CD4-positive, alpha-beta T cell treated with Interferon gamma for 1 hour (primary cell): ENCODE measurements around the gene KPTN.
A peak's percentile ranks its signal among the peaks of the same experiment; 100 is the strongest.

ENCODE experiments used
- DNase-seq: peaks from one replicate; pipeline ENCODE4 v3.0.0-alpha.2; 2020

The KPTN gene

GRCh38 chr19:47432091-47432490, 51.9 kb downstream of the KPTN start:
- no peak for DNase-seq

DNA sequence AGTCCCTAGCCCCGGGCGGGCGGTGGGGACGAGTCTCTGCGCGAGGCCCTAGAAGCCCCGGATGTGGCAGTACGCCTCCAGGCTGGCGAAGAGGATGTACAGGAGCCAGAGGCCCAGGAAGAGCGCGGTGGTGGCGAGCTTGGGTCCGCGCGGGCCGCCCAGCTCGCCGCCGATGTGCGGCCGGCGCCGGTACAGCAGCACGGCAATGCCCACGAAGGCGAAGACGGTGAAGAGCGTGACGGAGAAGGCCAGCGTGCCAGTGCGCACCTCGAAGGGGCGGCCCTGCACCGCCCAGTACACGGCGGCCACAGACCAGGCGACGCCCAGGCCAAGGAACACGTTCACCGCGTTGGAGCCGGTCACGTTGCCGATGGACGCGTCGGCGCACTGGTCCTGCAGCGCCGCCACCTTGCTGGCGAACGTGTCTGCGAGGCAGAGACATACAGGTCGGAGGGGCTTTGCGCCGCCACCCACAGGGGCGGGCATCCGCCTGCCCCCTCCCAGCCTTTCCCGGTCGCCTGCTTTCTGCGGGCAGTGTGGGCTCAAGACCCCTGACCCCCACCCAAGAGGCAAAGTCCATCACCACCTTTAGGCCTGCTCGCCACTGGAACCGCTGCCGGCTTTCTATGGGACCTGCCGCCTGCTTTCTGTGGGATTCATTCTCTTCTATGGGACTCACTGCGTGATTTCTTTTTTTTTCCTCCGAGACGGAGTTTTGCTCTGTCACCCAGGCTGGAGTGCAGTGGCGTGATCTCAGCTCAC, 53.8 kb downstream of the KPTN start:
- peak; percentile 17 for DNase-seq

DNA sequence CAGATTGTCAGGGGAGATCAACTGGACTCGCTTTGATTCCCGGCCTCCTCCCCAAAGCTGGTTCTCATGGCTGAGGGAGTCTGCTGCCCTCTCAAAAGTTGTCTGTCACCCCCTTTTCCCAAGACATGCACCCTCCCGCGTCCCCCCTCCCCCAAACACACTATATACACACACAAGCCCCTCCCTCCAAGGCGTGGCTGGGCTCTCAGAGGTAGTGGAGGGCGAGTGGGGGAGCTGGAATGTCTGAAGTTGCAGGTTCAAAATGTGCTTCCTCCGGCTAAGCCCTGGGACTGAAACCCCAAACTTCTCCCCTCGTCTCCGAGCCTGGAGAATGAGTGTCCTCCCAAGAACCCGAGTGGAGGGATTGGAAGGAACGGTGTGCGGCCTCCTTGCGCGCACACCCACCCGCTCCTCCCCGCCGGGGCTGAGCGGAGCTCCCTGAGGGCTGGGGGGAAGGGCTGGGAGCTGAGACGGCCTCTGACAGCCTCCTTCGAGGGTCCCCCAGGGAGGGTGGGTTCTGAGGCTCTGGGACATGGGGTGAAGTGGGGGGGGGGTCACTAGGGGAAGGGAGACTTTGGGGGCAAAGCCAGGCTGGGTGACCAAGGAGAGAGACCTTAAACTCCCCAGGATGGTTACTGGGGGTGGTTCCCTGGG, 54.8 kb downstream of the KPTN start:
- no peak for DNase-seq

GRCh38 chr19:47428177-47428894, 55.7 kb downstream of the KPTN start:
- DNase-seq, result peak; percentile 90

- peak; percentile 51 for DNase-seq
Observed at GRCh38 chr19:47427241-47428176, 56.5 kb downstream of the KPTN start.
